ENCODE results near the gene ZNF423. TPM values are rescaled to one million over a fixed set of nuclear protein-coding genes. Genes with fewer than 3 reads are reported as not detected.

ZNF423 gene
- total and polyA plus RNA-seq, 3 experiments from 2014 or later, result not detected

- DNase-seq, result no peak
- Histone ChIP-seq H3K27ac (ENCODE audit: low read depth, low read length) (no peak overlapping the region), H3K27me3 (ENCODE audit: insufficient read depth, low read length, poor library complexity, severe bottlenecking) (no peaks in the 10 kb centered on the region), H3K4me1 (ENCODE audit: insufficient read depth, low read length) (no peaks in the 10 kb centered on the region), H3K4me3 (ENCODE audit: low read length) (no peak overlapping the region), H3K36me3 (ENCODE audit: insufficient read depth, low read length) (no peaks in the 10 kb centered on the region), H3K9me3 (ENCODE audit: low read length) (no peaks in the 10 kb centered on the region)
- Mint-ChIP-seq H3K4me3 (no peak overlapping the region), H3K27me3 (no peaks in the 10 kb centered on the region), H3K9me3 (peaks cover 0 to 3% (median 0%) of the 10 kb centered on the region in 5 donors), H3K4me1 (no peaks in the 10 kb centered on the region), H3K27ac (no peak overlapping the region), H3K36me3 (no peaks in the 10 kb centered on the region)
- ChIA-PET CTCF (no interaction called here), POLR2A (no interaction called here)
Observed at GRCh38 chr16:49539758-49540157, 316.2 kb downstream of the ZNF423 start.

- Mint-ChIP-seq H3K27me3 (no peaks in the 10 kb centered on the region), H3K36me3 (no peaks in the 10 kb centered on the region), H3K9me3 (peaks cover 0 to 5% (median 0%) of the 10 kb centered on the region in 5 donors), H3K4me3 (no peak overlapping the region), H3K27ac (no peak overlapping the region), H3K4me1 (no peaks in the 10 kb centered on the region)
- Histone ChIP-seq H3K4me1 (ENCODE audit: insufficient read depth, low read length) (no peaks in the 10 kb centered on the region), H3K36me3 (ENCODE audit: insufficient read depth, low read length) (no peaks in the 10 kb centered on the region), H3K9me3 (ENCODE audit: low read length) (no peaks in the 10 kb centered on the region), H3K27ac (ENCODE audit: low read depth, low read length) (no peak overlapping the region), H3K4me3 (ENCODE audit: low read length) (no peak overlapping the region), H3K27me3 (ENCODE audit: insufficient read depth, low read length, poor library complexity, severe bottlenecking) (no peaks in the 10 kb centered on the region)
- ChIA-PET POLR2A (no interaction called here), CTCF (no interaction called here)
- no peak for DNase-seq
Observed at GRCh38 chr16:49537924-49538459, 317.9 kb downstream of the ZNF423 start.

GRCh38 chr16:49534901-49535610, 320.9 kb downstream of the ZNF423 start:
- Mint-ChIP-seq H3K9me3 (peaks cover 0 to 2% (median 0%) of the 10 kb centered on the region in 5 donors), H3K4me1 (no peaks in the 10 kb centered on the region), H3K27me3 (peaks cover 1 to 3% of the 10 kb centered on the region in 2 donors), H3K4me3 (no peak overlapping the region), H3K27ac (no peak overlapping the region), H3K36me3 (no peaks in the 10 kb centered on the region)
- ChIA-PET POLR2A (no interaction called here), CTCF (interaction anchor here (1.0 kb wide), 1 partner anchor 15 kb away, joined by 3 read pairs; no protein-coding TSS in a partner anchor)
- DNase-seq, result no peak
- no peak overlapping the region for H3K27ac ChIP-seq (ENCODE audit: low read depth, low read length)
- H3K9me3 ChIP-seq (ENCODE audit: low read length), result no peaks in the 10 kb centered on the region
- no peaks in the 10 kb centered on the region for H3K27me3 ChIP-seq (ENCODE audit: insufficient read depth, low read length, poor library complexity, severe bottlenecking)
- H3K4me3 ChIP-seq (ENCODE audit: low read length), result no peak overlapping the region
- no peaks in the 10 kb centered on the region for H3K4me1 ChIP-seq (ENCODE audit: insufficient read depth, low read length)
- no peaks in the 10 kb centered on the region for H3K36me3 ChIP-seq (ENCODE audit: insufficient read depth, low read length)

GRCh38 chr16:49533422-49533821, 322.5 kb downstream of the ZNF423 start:
- Mint-ChIP-seq H3K27me3 (peaks cover 1 to 3% of the 10 kb centered on the region in 2 donors), H3K4me3 (no peak overlapping the region), H3K4me1 (no peaks in the 10 kb centered on the region), H3K36me3 (no peaks in the 10 kb centered on the region), H3K27ac (no peak overlapping the region), H3K9me3 (peaks cover 0 to 2% (median 0%) of the 10 kb centered on the region in 5 donors)
- ChIA-PET POLR2A (no interaction called here), CTCF (no interaction called here)
- no peaks in the 10 kb centered on the region for H3K36me3 ChIP-seq (ENCODE audit: insufficient read depth, low read length)
- no peak overlapping the region for H3K27ac ChIP-seq (ENCODE audit: low read depth, low read length)
- no peak overlapping the region for H3K4me3 ChIP-seq (ENCODE audit: low read length)
- H3K9me3 ChIP-seq (ENCODE audit: low read length), result no peaks in the 10 kb centered on the region
- H3K4me1 ChIP-seq (ENCODE audit: insufficient read depth, low read length), result no peaks in the 10 kb centered on the region
- no peak for DNase-seq
- H3K27me3 ChIP-seq (ENCODE audit: insufficient read depth, low read length, poor library complexity, severe bottlenecking), result no peaks in the 10 kb centered on the region

- Mint-ChIP-seq H3K27ac (no peak overlapping the region), H3K4me1 (peaks cover 0 to 5% (median 3%) of the 10 kb centered on the region in 3 donors), H3K27me3 (peaks cover 1 to 6% of the 10 kb centered on the region in 2 donors), H3K36me3 (no peaks in the 10 kb centered on the region), H3K4me3 (no peak overlapping the region), H3K9me3 (peaks cover 0 to 2% (median 0%) of the 10 kb centered on the region in 5 donors)
- no peaks in the 10 kb centered on the region for H3K27me3 ChIP-seq (ENCODE audit: insufficient read depth, low read length, poor library complexity, severe bottlenecking)
- DNase-seq, result no peak
- POLR2A ChIA-PET, result no interaction called here
- no peaks in the 10 kb centered on the region for H3K9me3 ChIP-seq (ENCODE audit: low read length)
- no peak overlapping the region for H3K4me3 ChIP-seq (ENCODE audit: low read length)
- H3K36me3 ChIP-seq (ENCODE audit: insufficient read depth, low read length), result no peaks in the 10 kb centered on the region
- H3K27ac ChIP-seq (ENCODE audit: low read depth, low read length), result no peak overlapping the region
- no peaks in the 10 kb centered on the region for H3K4me1 ChIP-seq (ENCODE audit: insufficient read depth, low read length)
- CTCF ChIA-PET, result no interaction called here
Observed at GRCh38 chr16:49532873-49533272, 323.0 kb downstream of the ZNF423 start.

GRCh38 chr16:49531931-49532840, 323.7 kb downstream of the ZNF423 start:
- H3K27ac ChIP-seq (ENCODE audit: low read depth, low read length), result no peak overlapping the region
- H3K27me3 Mint-ChIP-seq, result peaks cover 1 to 8% of the 10 kb centered on the region in 2 donors
- peaks cover 0 to 6% (median 3%) of the 10 kb centered on the region in 3 donors for H3K4me1 Mint-ChIP-seq
- H3K27me3 ChIP-seq (ENCODE audit: insufficient read depth, low read length, poor library complexity, severe bottlenecking), result no peaks in the 10 kb centered on the region
- no peaks in the 10 kb centered on the region for H3K36me3 ChIP-seq (ENCODE audit: insufficient read depth, low read length)
- no peaks in the 10 kb centered on the region for H3K4me1 ChIP-seq (ENCODE audit: insufficient read depth, low read length)
- no peak for DNase-seq
- POLR2A ChIA-PET, result no interaction called here
- no peaks in the 10 kb centered on the region for H3K9me3 ChIP-seq (ENCODE audit: low read length)
- CTCF ChIA-PET, result no interaction called here
- no peak overlapping the region for H3K4me3 ChIP-seq (ENCODE audit: low read length)
- no peak overlapping the region for H3K27ac Mint-ChIP-seq
- no peak overlapping the region for H3K4me3 Mint-ChIP-seq
- no peaks in the 10 kb centered on the region for H3K36me3 Mint-ChIP-seq
- peaks cover 0 to 2% (median 0%) of the 10 kb centered on the region in 5 donors for H3K9me3 Mint-ChIP-seq

GRCh38 chr16:49531425-49531824, 324.5 kb downstream of the ZNF423 start:
- Histone ChIP-seq H3K9me3 (ENCODE audit: low read length) (no peaks in the 10 kb centered on the region), H3K27ac (ENCODE audit: low read depth, low read length) (no peak overlapping the region), H3K27me3 (ENCODE audit: insufficient read depth, low read length, poor library complexity, severe bottlenecking) (no peaks in the 10 kb centered on the region), H3K36me3 (ENCODE audit: insufficient read depth, low read length) (no peaks in the 10 kb centered on the region), H3K4me1 (ENCODE audit: insufficient read depth, low read length) (no peaks in the 10 kb centered on the region), H3K4me3 (ENCODE audit: low read length) (no peak overlapping the region)
- ChIA-PET POLR2A (no interaction called here), CTCF (no interaction called here)
- peaks cover 0 to 6% (median 3%) of the 10 kb centered on the region in 3 donors for H3K4me1 Mint-ChIP-seq
- H3K27me3 Mint-ChIP-seq, result peaks cover 1 to 9% of the 10 kb centered on the region in 2 donors
- no peak overlapping the region for H3K4me3 Mint-ChIP-seq
- H3K9me3 Mint-ChIP-seq, result peaks cover 0 to 2% (median 0%) of the 10 kb centered on the region in 5 donors
- no peaks in the 10 kb centered on the region for H3K36me3 Mint-ChIP-seq
- DNase-seq, result no peak
- no peak overlapping the region for H3K27ac Mint-ChIP-seq

- no peaks in the 10 kb centered on the region for H3K27me3 ChIP-seq (ENCODE audit: insufficient read depth, low read length, poor library complexity, severe bottlenecking)
- DNase-seq, result no peak
- Mint-ChIP-seq H3K36me3 (no peaks in the 10 kb centered on the region), H3K27ac (no peak overlapping the region), H3K4me3 (no peak overlapping the region), H3K4me1 (peaks cover 0 to 6% (median 3%) of the 10 kb centered on the region in 3 donors), H3K9me3 (peaks cover 0 to 2% (median 0%) of the 10 kb centered on the region in 5 donors), H3K27me3 (peaks cover 6 to 12% of the 10 kb centered on the region in 2 donors)
- no peak overlapping the region for H3K4me3 ChIP-seq (ENCODE audit: low read length)
- H3K27ac ChIP-seq (ENCODE audit: low read depth, low read length), result no peak overlapping the region
- H3K9me3 ChIP-seq (ENCODE audit: low read length), result no peaks in the 10 kb centered on the region
- no peaks in the 10 kb centered on the region for H3K4me1 ChIP-seq (ENCODE audit: insufficient read depth, low read length)
- no peaks in the 10 kb centered on the region for H3K36me3 ChIP-seq (ENCODE audit: insufficient read depth, low read length)
- ChIA-PET POLR2A (no interaction called here), CTCF (no interaction called here)
Observed at GRCh38 chr16:49530427-49530970, 325.4 kb downstream of the ZNF423 start.

All from CD8-positive, alpha-beta memory T cell (primary cell).